Measurements from ENCODE around the gene SETD5. TPM values are rescaled to one million over a fixed set of nuclear protein-coding genes. Genes with fewer than 3 reads are reported as not detected.

SETD5 gene
- total RNA-seq, 1 donor from 2014 or later = 192 TPM

GRCh38 chr3:9390265-9390888 lies 7.0 kb upstream of the SETD5 start:
- DNase-seq (ENCODE audit: extremely low spot score, unreplicated experiment) = no peak
- Mint-ChIP-seq H3K27ac (no peak overlapping the region), H3K36me3 (peaks cover 34% of the 10 kb centered on the region), H3K27me3 (no peaks in the 10 kb centered on the region), H3K4me3 (no peak overlapping the region), H3K9me3 (no peaks in the 10 kb centered on the region), H3K4me1 (ENCODE audit: unreplicated experiment) (peaks cover 15% of the 10 kb centered on the region)
- TF ChIP-seq, protein P1, sequence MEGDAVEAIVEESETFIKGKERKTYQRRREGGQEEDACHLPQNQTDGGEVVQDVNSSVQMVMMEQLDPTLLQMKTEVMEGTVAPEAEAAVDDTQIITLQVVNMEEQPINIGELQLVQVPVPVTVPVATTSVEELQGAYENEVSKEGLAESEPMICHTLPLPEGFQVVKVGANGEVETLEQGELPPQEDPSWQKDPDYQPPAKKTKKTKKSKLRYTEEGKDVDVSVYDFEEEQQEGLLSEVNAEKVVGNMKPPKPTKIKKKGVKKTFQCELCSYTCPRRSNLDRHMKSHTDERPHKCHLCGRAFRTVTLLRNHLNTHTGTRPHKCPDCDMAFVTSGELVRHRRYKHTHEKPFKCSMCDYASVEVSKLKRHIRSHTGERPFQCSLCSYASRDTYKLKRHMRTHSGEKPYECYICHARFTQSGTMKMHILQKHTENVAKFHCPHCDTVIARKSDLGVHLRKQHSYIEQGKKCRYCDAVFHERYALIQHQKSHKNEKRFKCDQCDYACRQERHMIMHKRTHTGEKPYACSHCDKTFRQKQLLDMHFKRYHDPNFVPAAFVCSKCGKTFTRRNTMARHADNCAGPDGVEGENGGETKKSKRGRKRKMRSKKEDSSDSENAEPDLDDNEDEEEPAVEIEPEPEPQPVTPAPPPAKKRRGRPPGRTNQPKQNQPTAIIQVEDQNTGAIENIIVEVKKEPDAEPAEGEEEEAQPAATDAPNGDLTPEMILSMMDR (conservative IDR thresholded peaks at IDR 0.05) = no peak

DNA sequence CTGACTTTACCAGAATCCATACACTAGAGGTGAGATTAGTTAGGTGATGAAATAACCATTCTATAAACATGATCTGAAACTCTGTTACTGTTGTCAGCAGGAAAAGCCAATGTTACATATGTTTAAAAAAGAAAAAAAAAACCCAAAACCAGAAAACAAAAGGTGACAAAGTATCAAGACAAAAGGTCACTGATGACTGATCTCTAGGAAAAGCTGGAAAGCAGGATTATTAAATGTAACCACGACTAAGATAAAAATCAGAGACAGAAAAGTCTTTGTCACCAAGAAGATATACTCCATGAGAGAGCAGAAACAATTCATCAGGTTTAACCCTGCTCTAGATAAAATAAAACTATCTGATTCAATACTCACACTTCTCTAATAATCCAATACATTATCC lies 5.4 kb upstream of the SETD5 start:
- TF ChIP-seq, protein P1 (conservative IDR thresholded peaks at IDR 0.05) = no peak
- no peak for DNase-seq (ENCODE audit: extremely low spot score, unreplicated experiment)
- peak overlapping the region; percentile 34 for H3K27ac Mint-ChIP-seq
- H3K36me3 Mint-ChIP-seq = peaks cover 29% of the 10 kb centered on the region
- H3K27me3 Mint-ChIP-seq = no peaks in the 10 kb centered on the region
- no peaks in the 10 kb centered on the region for H3K9me3 Mint-ChIP-seq
- peak overlapping the region; percentile 4 for H3K4me3 Mint-ChIP-seq
- H3K4me1 Mint-ChIP-seq (ENCODE audit: unreplicated experiment) = peaks cover 23% of the 10 kb centered on the region

DNA sequence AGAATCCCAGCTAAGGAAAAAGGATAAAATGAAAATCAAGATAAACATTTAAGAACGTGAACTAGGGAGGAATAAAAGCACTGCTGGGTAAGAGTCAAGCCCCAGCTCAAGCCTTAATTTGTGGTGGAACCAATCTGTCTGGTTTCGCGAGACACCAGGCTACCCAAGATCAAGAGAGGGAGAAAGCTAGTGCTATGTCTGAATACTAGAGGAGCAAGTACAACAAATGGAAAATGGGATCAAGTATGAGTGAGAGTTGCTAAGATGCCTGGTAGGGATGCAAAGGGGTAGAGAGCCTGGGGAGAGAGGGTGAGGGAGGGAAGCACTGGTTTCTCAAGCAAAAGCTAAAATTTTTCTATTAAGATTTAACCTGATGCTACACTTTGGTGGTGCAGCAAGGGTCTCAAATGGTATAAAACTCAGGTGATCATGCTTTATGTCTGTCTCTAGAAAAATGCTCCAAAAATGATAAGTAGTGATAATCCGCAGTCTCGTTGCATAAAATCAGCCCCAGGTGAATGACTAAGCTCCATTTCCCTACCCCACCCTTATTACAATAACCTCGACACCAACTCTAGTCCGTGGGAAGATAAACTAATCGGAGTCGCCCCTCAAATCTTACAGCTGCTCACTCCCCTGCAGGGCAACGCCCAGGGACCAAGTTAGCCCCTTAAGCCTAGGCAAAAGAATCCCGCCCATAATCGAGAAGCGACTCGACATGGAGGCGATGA lies 1.7 kb upstream of the SETD5 start:
- no peaks in the 10 kb centered on the region for H3K9me3 Mint-ChIP-seq
- H3K4me1 Mint-ChIP-seq (ENCODE audit: unreplicated experiment) = peaks cover 36% of the 10 kb centered on the region
- TF ChIP-seq, protein P1 (conservative IDR thresholded peaks at IDR 0.05) = no peak
- no peak for DNase-seq (ENCODE audit: extremely low spot score, unreplicated experiment)
- H3K36me3 Mint-ChIP-seq = peaks cover 18% of the 10 kb centered on the region
- no peaks in the 10 kb centered on the region for H3K27me3 Mint-ChIP-seq
- peak overlapping the region; percentile 96 for H3K4me3 Mint-ChIP-seq
- peak overlapping the region; percentile 99 for H3K27ac Mint-ChIP-seq

DNA sequence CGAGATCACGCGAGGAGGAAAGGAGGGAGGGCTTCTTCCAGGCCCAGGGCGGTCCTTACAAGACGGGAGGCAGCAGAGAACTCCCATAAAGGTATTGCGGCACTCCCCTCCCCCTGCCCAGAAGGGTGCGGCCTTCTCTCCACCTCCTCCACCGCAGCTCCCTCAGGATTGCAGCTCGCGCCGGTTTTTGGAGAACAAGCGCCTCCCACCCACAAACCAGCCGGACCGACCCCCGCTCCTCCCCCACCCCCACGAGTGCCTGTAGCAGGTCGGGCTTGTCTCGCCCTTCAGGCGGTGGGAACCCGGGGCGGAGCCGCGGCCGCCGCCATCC lies 1.1 kb upstream of the SETD5 start:
- peak overlapping the region; percentile 96 for H3K4me3 Mint-ChIP-seq
- no peaks in the 10 kb centered on the region for H3K9me3 Mint-ChIP-seq
- peaks cover 14% of the 10 kb centered on the region for H3K36me3 Mint-ChIP-seq
- H3K27me3 Mint-ChIP-seq = no peaks in the 10 kb centered on the region
- peaks cover 41% of the 10 kb centered on the region for H3K4me1 Mint-ChIP-seq (ENCODE audit: unreplicated experiment)
- TF ChIP-seq, protein P1 (conservative IDR thresholded peaks at IDR 0.05) = no peak
- peak overlapping the region; percentile 99 for H3K27ac Mint-ChIP-seq
- DNase-seq (ENCODE audit: extremely low spot score, unreplicated experiment) = no peak

GRCh38 chr3:9396632-9397331 lies 633 bp upstream of the SETD5 start:
- TF ChIP-seq, protein P1 (conservative IDR thresholded peaks at IDR 0.05) = no peak
- peaks cover 9% of the 10 kb centered on the region for H3K36me3 Mint-ChIP-seq
- H3K4me1 Mint-ChIP-seq (ENCODE audit: unreplicated experiment) = peaks cover 43% of the 10 kb centered on the region
- DNase-seq (ENCODE audit: extremely low spot score, unreplicated experiment) = peak; percentile 100
- H3K27me3 Mint-ChIP-seq = no peaks in the 10 kb centered on the region
- H3K9me3 Mint-ChIP-seq = no peaks in the 10 kb centered on the region
- H3K27ac Mint-ChIP-seq = peak overlapping the region; percentile 99
- H3K4me3 Mint-ChIP-seq = peak overlapping the region; percentile 96
